K562 (cell line): ENCODE results near the gene NEDD4L. TPM values are rescaled to one million over a fixed set of nuclear protein-coding genes. Genes with fewer than 3 reads are reported as not detected.
A peak's percentile ranks its signal among the peaks of the same experiment; 100 is the strongest.

ENCODE experiments used
- CHD1 ChIP-seq: fragments of 200-600 bp; sonication (generic); IDR thresholded peaks from one replicate; pipeline ENCODE4 v1.6.1; 2012; ENCODE audit warnings: mild to moderate bottlenecking, moderate library complexity, low read length, inconsistent platforms
- CREBBP ChIP-seq: IDR thresholded peaks from one replicate; pipeline ENCODE4 v1.6.1; 2012; ENCODE audit warnings: low read depth, mild to moderate bottlenecking, control low read depth, inconsistent platforms, low read length
- DPF2 ChIP-seq: fragments of 450-650 bp; IDR thresholded peaks from 2 replicates; pipeline ENCODE4 v1.6.1; 2016
- EGR1 ChIP-seq: fragments of 450-650 bp; conservative IDR thresholded peaks from 2 replicates; pipeline ENCODE4 v1.6.1; 2017; ENCODE audit warnings: mild to moderate bottlenecking
- ETV1 ChIP-seq: fragments of 450-650 bp; conservative IDR thresholded peaks from 2 replicates; pipeline ENCODE4 v1.6.1; 2016; ENCODE audit warnings: missing genetic modification characterization, control low read depth, low read depth, missing compliant biosample characterization
- EWSR1 ChIP-seq: fragments of 450-650 bp; IDR thresholded peaks from 2 replicates; pipeline ENCODE4 v1.6.1; 2018; ENCODE audit warnings: borderline replicate concordance, mild to moderate bottlenecking, low read depth, moderate library complexity; ENCODE audit not compliant: partially characterized antibody
- GTF2E2 ChIP-seq: fragments of 200-800 bp; sonication (Bioruptor generic); IDR thresholded peaks from 2 replicates; pipeline ENCODE4 v1.6.1; 2016; ENCODE audit warnings: missing genetic modification characterization, missing compliant biosample characterization
- GTF2F1 ChIP-seq: IDR thresholded peaks from 2 replicates; pipeline ENCODE4 v1.6.1; 2011; ENCODE audit warnings: low read depth, low read length, improper control_type of control experiment
- HDAC3 ChIP-seq: fragments of 450-650 bp; IDR thresholded peaks from 2 replicates; pipeline ENCODE4 v1.6.1; 2018; ENCODE audit warnings: borderline replicate concordance, mild to moderate bottlenecking, moderate library complexity; ENCODE audit not compliant: partially characterized antibody
- MAFG ChIP-seq: fragments of 450-650 bp; conservative IDR thresholded peaks from 2 replicates; pipeline ENCODE4 v1.6.1; 2016; ENCODE audit warnings: missing genetic modification characterization, missing compliant biosample characterization
- MTA2 ChIP-seq: fragments of 450-650 bp; IDR thresholded peaks from 2 replicates; pipeline ENCODE4 v1.6.1; 2016; ENCODE audit warnings: low read depth
- NFIX ChIP-seq: fragments of 250-450 bp; sonication (Bioruptor Pico); IDR thresholded peaks from 2 replicates; pipeline ENCODE4 v1.4.0; 2020; ENCODE audit warnings: low read depth, mild to moderate bottlenecking, moderate library complexity
- RBM39 ChIP-seq: fragments of 200-400 bp; formaldehyde crosslinking; optimal IDR thresholded peaks from 2 replicates; pipeline ENCODE3; 2018; ENCODE audit warnings: low read depth, low read length
- REST ChIP-seq, 2 experiments: fragments of 450-650 bp; formaldehyde crosslinking in 1 of 2; IDR thresholded peaks; 2 replicates each; pipeline versions ENCODE4 v1.4.0 to v1.6.1; 2014 to 2020; ENCODE audit warnings: mild to moderate bottlenecking in 2 of 2, borderline replicate concordance in 1 of 2, low read depth in 1 of 2
- RFX1 ChIP-seq: fragments of 450-650 bp; IDR thresholded peaks from 2 replicates; pipeline ENCODE4 v1.6.1; 2016; ENCODE audit warnings: mild to moderate bottlenecking, moderate library complexity
- STAT5A ChIP-seq: IDR thresholded peaks from 2 replicates; pipeline ENCODE4 v1.6.1; 2012; ENCODE audit warnings: low read length, inconsistent platforms, borderline replicate concordance
- TCF15 ChIP-seq: fragments of 250-450 bp; sonication (Bioruptor Pico); IDR thresholded peaks from 2 replicates; pipeline ENCODE4 v1.8.0; 2022; ENCODE audit warnings: moderate library complexity, mild to moderate bottlenecking, inconsistent platforms
- TEAD4 ChIP-seq, 2 experiments: sonication (generic) in 1 of 2; formaldehyde crosslinking in 1 of 2; IDR thresholded peaks; 2 replicates each; pipeline versions ENCODE4 v1.6.1 to v1.8.0; 2012 to 2022; ENCODE audit warnings: borderline replicate concordance in 1 of 2, inconsistent platforms in 1 of 2, low read length in 1 of 2, mild to moderate bottlenecking in 1 of 2, missing genetic modification reagents in 1 of 2
- ZC3H11A ChIP-seq: IDR thresholded peaks from 2 replicates; pipeline ENCODE4 v1.6.1; 2012; ENCODE audit warnings: low read depth, low read length, improper control_type of control experiment
- ZNF324 ChIP-seq: fragments of 250-450 bp; sonication (Bioruptor Pico); IDR thresholded peaks from 2 replicates; pipeline ENCODE4 v1.4.0; 2020; ENCODE audit warnings: mild to moderate bottlenecking
- ZNF717 ChIP-seq: fragments of 250-450 bp; sonication (Bioruptor Pico); IDR thresholded peaks from 2 replicates; pipeline ENCODE4 v1.5.0; 2021
- ZNF830 ChIP-seq: fragments of 250-450 bp; sonication (Bioruptor Pico); IDR thresholded peaks from 2 replicates; pipeline ENCODE4 v1.5.0; 2021; ENCODE audit warnings: mild to moderate bottlenecking
- polyA plus RNA-seq, 8 experiments: library from polyadenylated mRNA; depleted of rRNA in 4 of 8; stranded (reverse) in 5 of 8; unstranded in 3 of 8; fragments of >200 nt; fragmentation: Nextera tagmentation in 2 of 8; fragmentation: Illumina TruSeq in 1 of 8; extraction: Ambion mirVana in 2 of 8; extraction: Trizol in 1 of 8; gene quantifications; 2 replicates each; pipeline versions ENCODE4 v1.2.1 to v1.2.3, GENCODE V29; 2011 to 2014; ENCODE audit warnings: inconsistent platforms in 1 of 8, missing spikeins in 1 of 8
- total RNA-seq, 7 experiments: library from RNA; depleted of rRNA in 6 of 7; stranded (reverse); fragments of >200 nt in 6 of 7; fragmentation: Illumina TruSeq in 2 of 7; extraction: Trizol in 2 of 7; gene quantifications; 2 replicates each; pipeline versions ENCODE4 v1.2.1 to v1.2.3, GENCODE V29; 2011 to 2021; ENCODE audit warnings: low replicate concordance in 1 of 7

NEDD4L gene
- total and polyA plus RNA-seq, 9 of the 15 experiments (the other 6 are each of a cell fraction or from before 2014, with no cell fraction given): 8.1 to 33.4 (median 19.9) TPM

GRCh38 chr18:58258692-58259342 lies 214.8 kb downstream of the NEDD4L start (continued):
- TF ChIP-seq HDAC3 (peak; percentile 23), RBM39 (no peak), ZNF324 (CRISPR knock-in tag) (no peak), GTF2F1 (no peak), REST (IDR thresholded peaks at IDR 0.05; ENCODE audit: borderline replicate concordance) (no peak), REST (CRISPR knock-in tag; IDR thresholded peaks at IDR 0.05; ENCODE audit: low read depth) (no peak), MTA2 (peak; percentile 38; the same call in 1 of the 2 replicates), TEAD4 (IDR thresholded peaks at IDR 0.05; ENCODE audit: low read length) (peak; percentile 69), TEAD4 (CRISPR knock-in tag; IDR thresholded peaks at IDR 0.05; ENCODE audit: borderline replicate concordance) (no peak), GTF2E2 (no peak), CREBBP (no peak), EGR1 (no peak), RFX1 (no peak), ZC3H11A (no peak), TCF15 (CRISPR knock-in tag) (no peak), EWSR1 (no peak), DPF2 (peak; percentile 75), ETV1 (tag) (0 out of 2 replicates have a peak, but pooled peaks have one; percentile 3), STAT5A (no peak), CHD1 (no peak), NFIX (CRISPR knock-in tag) (no peak), MAFG (no peak), ZNF717 (CRISPR knock-in tag) (no peak), ZNF830 (CRISPR knock-in tag) (no peak)
